GM21515 (cell line): Measurements from ENCODE around the gene LIPE.

ENCODE experiments used
- ATAC-seq: cut with Tn5 transposase; IDR thresholded peaks from one replicate; pipeline ENCODE4 v1.9.1; 2021; ENCODE audit not compliant: unreplicated experiment

The LIPE gene

DNA sequence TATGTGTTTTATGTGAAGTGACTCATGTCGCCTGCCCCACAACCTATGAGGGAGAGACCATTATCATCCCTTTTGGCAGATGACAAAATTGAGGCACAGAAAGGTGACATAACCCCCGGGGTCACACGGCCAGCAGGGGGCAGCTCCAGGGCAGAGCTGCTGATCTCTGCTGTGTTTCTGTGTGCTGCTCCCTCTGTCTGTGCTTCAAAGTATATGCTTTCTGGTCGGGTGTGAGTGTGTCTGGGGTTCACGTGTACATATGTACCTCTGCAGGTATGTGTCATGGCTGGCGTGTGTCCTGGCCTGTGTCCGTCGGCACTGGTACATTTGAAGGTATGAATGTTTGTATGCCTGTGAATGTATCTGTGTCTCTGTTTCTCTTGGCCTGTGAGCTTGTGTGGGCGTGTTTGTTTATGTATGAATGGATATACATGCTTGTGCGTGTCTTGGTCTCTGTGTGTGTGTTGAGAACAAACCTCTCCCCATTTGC lies 7.1 kb downstream of the LIPE start:
- peak; percentile 36 for ATAC-seq

DNA sequence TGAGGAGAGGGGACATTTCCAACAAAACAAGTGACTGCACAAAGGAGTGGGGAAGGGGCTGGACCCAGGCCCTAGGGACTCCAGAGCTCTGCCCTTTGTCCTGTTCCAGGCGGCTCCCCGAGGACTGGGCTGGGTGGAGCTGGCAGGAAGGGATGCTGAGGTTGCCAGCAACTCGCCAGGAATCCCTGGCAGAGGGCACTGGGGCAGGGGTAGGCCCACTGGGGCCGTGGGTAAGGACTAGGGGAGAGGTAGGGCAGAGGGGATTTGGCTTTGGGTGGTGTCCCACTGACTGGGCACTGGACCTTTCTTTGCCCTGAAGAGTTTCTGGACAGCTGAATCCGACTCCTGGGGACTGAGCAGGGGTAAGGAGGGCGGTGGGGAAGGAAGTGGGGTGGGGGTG lies 7.9 kb downstream of the LIPE start:
- no peak for ATAC-seq

DNA sequence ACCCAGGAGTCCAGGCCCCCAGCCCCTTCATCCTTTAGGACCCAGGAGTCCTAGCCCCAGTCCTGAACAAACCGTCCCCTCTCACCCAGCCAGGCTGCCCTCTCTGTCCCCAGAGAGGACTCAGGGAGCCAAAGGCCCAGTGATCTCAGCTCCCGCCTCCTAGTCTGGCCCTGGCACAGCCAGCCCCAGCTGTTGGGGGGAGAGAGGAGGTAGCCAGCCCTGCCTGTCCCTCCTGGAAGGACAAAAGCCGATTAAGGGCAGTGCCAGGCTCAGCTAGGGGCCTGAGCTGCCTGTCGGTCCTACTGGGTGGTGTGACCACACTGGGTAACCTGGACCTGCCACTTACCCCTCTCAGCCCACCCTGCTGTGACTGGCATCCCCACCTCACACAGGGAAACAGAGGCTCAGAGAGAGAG lies 14.5 kb downstream of the LIPE start:
- no peak for ATAC-seq

DNA sequence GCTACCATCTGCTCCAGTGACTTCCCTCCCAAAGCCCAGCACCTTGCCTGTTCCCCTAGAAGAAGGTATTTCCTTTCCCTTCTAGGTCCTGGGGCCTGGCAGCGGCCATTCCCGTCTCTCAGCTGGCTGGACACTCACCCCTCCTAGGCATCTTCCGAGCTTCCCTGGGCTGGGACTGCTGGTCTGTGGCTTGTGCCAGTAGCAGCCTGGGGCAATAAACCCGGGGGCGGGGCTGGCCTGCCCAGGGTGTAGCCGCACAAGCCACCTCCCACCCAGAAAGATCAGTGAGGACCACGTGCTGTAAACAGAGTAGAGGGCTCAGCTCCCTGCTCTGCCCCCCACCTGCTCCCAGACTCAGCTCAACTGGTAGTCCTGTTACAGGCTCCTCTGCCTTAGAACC lies 15.0 kb downstream of the LIPE start:
- no peak for ATAC-seq

DNA sequence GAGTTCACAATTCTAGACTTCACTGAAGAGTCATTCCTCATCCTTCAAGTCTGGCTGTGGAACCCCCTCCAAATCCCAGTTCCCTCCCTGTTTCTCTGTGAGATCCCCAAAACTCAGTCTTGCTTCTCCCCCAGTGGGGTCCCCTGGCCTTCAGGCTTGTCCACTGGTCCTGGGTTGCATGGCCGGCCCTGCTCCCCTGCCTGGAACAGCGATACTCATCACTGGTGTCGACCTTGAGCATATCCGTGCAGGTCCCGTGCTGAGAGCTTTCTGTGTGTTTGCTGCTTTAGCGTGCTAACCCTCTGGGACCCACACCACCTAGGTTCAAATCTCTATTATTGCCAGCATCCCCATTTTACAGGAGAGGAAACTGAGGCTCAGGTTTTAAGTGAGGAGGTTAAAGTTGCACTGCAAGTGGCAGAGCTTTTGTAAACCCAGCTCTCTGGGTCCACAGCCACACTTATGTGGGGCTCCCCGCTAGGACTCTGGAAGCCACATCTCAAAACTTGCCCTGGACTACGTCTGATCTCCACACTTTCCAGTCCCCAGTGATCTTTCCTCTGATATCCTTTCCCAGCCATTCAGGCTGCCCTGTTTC lies 15.5 kb downstream of the LIPE start:
- ATAC-seq, result no peak

DNA sequence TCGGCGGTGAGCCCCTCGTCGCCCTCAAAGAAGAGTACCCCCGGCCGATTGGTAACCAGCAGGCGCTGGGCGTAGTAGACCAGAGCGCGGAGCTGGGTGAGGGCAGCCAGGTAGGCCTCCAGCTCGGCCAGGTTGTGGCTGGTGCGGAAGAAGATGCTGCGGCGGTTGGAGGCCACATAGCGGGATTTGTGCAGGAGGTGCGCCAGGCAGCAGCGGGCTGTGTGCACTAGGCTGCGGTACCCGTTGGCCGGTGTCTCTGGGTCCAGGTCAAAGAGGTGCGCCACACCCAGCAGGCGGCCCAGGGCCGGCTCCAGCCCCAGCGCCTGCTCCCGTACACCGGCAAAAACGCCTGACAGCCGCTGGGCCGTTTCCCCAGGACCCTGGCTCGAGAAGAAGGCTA lies 16.8 kb downstream of the LIPE start:
- no peak for ATAC-seq

DNA sequence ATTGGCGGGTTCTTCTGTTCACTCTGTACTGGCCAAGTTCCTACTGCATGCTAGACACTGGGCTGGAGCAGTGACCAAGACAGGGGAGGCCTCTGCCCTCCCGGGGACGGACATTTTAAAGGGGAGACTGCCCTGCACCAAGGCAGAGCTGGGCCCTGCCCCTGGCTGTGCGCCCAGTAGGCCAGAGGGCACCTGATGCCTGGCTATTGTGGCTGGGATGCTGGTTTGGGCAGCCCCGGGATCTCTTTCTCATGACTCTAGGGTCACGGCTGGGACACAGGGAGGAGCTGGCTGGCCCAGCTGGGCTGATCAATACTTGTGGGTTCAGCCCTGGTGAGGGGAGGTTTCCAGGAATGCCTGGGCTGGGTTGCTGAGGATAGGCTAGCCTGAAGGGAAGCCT lies 17.7 kb downstream of the LIPE start:
- no peak for ATAC-seq

DNA sequence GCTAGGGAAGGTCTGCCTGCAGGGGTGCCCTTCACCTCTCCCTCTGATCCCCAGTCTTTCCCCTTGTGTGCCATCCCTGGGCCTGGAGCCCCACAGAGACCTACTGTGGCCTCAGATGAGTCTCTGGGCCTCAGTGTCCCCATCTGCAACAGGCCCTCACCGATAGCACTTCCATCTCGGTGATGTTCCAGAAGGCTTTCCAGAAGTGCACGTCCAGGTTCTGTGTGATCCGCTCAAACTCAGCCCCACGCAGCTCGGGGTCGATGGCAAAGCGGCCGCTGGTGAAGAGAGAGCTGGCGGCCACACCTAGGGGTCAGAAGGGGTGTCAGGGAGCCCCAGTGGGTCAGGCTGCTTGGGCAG lies 19.4 kb downstream of the LIPE start:
- no peak for ATAC-seq

DNA sequence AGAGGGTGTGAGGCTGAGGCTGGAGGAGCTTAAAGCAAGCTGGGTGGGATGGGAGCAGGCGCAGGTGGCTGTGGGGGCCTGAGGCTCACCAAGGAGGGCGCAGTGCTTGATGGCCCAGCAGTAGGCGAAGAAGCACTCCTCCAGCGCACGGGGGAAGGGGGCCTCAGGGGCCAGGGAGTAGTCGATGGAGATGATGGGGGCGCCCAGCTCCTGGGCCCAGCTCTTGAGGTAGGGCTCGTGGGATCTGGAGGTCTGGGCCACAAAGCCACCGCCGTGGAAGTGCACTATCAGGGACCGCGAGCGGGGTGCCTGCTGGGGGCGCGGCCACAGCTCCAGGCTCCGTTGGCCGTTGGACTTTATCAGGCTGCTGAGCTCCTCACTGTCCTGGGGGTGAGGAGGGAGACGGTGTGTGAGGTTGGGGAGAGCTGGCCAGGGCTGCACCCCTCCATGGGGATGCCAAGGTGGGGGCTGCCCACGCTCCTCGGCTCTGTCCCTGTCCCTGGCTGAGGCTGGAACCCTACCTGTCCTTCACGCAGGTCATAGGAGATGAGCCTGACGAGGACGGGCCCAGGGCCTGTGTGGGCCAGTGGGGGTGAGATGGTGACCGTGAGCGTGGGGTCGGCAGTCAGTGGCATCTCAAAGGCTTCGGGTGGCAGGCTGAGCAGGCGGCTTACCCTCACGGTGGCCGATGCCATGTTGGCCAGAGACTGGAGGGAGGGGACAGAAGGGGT lies 19.9 kb downstream of the LIPE start:
- no peak for ATAC-seq

DNA sequence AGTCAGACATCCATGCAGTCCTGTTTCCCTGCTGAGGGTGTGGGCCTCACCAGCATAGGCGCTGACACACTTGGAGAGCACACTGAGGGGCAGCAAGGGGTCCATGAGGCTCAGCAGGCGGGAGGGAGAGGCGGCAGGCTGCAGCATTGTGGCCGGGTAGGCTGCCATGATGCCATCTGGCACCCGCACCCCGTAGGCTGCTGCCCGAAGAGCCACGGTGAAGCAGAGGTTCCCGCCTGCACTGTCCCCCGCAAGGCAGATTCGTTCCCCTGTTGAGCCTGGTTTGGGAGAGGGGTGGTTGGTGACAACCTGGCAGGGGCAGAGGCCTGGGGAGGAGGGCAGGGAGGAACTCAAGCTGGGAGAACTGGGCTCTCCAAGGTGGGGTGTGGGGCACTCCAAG lies 21.1 kb downstream of the LIPE start:
- no peak for ATAC-seq

DNA sequence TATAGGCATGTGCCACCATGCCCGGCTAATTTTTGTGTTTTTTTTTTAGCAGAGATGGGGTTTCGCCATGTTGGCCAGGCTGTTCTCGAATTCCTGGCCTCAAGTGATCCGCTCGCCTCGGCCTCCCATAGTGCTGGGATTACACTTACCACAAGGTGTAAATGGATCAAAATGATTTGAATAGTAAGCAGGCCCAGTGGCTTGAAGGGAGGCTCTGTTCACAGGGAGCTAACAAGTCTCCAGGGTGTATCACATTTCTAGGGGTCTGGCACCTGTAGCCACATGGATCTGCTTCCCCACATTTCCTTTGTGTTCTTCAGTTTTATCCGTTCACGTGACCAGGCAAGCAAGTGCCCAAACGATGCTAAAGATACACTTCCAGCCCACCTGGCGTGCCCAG lies 23.6 kb downstream of the LIPE start:
- ATAC-seq, result no peak

DNA sequence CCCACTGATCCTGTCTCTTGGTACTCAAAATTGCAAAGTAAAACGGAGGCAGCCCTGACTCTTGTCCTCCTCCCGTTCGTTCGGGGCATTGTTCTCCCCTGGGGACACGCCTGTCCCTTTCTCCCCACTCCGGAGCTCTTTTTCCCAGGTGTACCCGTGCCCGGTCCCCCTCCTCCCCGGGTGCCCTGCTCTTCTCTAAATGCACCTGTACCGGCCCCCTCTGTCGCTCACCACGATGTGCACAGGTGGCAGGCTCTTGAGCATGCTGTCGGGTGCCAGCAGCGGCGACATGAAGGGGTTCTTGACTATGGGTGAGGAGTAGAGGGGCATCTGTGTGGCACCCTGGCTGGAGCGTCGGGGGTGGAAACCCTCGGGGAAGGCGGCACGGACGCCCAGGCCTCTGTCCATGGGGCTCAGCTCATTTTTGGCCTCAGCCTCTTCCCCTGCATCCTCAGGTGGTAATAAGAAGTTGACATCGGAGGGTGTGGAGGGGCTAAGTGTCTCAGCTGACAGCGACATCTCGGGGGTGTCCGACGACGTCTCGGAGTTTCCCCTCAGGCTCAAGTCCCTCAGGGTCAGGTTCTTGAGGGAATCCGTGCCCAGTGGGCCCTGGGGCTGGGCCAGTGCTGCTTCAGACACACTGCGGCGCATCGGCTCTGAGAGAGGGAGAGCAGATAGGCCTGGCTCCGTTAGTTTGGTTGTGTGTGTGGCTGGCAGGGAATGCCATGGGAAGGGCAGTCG lies 24.6 kb downstream of the LIPE start:
- ATAC-seq, result no peak

DNA sequence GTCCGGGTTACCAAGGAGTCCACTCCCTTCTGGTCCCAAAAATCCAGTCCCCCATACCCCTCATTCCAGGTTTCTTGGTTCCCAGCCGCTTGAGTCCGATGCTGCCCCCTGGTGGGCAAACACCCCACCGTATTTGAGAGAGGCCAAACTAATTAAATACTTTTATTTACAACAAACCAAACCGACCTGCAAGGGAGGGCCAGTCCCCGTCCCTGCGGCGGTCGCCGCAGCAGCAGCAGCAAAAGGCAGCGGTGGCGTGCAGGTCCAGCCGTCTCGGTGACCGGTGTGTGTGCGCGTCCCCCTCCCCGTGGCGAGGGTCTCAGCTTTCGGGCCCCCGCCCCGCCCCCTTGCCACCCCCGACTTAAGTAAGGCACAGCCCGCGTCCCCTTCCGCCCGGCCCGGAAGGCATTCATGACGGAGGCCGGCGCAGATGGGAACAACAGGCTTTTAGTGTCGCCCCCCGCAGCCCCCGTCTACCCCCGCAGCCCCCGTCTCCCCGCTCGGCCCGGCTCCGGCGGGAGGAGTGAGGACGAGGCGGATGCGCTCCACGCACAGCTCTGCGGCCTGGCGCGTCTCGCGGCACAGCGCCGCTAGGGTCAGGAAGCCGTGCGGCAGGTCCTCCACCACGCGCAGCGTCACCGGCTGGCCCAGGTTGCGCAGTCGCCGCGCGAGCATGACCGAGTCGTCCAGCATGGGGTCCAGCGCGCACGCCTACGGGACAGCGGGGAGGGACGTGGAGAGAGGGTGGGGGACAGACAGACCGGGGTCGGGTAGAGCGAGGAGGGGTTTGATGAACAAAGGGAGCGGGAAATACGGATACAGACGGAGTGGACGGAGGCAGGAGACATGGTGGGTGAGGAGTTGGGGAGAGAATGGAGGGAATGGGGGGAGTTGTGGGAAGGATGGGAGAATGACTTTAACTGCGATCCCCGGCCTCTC lies 25.6 kb downstream of the LIPE start:
- ATAC-seq, result no peak

DNA sequence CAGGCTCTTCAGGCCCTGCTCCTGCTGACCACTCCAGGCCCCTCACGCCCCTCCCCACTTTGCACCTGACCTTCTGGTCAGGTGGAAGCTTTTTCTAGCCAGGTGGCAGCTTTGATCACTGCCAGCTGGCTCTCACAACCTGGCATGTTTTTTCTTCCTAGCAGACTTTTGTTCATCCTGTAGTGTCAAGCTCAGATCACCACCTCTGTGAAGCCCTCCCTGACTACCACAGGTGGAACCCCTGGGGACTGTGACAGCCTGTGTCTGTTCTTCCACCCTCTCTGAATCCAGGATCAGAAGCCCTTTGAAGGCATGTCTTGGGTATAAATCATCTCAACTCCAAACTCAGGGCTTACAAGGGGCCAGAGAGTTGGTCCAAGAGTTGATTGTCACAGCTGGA lies 26.8 kb downstream of the LIPE start:
- no peak for ATAC-seq

DNA sequence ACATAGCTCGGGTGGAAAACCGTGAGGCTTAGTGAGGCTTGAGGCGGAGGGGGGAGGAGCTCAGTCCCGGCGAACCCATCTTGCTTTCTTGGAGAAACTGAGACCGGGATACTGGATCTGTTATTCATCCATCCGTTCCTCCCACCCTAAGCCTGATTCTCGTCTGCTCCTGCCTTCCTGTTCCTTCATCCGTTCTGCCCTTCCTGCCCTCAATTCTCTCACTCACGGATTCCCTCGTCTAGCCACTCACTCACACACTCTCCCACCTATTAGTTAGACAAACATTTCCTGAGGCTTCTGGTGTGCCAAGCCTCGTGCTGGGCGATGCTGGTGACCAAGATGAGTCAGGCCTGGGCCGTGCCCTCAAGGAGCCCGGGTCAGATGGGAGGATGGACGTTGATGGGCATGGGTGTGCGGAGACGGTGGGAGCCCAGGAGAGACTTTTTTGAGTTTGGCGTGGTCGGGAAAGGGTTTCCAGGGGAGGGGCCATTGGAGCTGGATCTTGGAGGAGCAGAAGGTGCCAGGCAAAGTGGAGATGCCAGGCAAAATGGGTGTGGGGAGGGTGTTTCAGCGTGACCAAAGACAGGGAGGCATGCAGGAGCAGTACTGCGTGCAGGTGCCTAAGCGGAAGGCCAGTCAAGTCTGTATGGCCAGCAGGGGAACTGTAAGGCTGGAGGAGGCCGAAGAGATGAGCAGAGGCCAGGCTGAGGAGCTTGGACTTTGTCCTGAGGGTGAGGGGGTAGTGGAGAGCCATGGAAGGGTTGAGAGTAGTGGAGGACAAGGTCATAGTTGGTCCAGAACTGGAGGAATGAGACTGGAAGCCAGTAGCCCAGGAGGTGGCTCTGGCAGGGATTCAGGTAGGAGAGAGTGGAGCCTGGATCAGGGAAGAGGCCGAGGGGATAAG lies 29.7 kb downstream of the LIPE start:
- ATAC-seq, result no peak

DNA sequence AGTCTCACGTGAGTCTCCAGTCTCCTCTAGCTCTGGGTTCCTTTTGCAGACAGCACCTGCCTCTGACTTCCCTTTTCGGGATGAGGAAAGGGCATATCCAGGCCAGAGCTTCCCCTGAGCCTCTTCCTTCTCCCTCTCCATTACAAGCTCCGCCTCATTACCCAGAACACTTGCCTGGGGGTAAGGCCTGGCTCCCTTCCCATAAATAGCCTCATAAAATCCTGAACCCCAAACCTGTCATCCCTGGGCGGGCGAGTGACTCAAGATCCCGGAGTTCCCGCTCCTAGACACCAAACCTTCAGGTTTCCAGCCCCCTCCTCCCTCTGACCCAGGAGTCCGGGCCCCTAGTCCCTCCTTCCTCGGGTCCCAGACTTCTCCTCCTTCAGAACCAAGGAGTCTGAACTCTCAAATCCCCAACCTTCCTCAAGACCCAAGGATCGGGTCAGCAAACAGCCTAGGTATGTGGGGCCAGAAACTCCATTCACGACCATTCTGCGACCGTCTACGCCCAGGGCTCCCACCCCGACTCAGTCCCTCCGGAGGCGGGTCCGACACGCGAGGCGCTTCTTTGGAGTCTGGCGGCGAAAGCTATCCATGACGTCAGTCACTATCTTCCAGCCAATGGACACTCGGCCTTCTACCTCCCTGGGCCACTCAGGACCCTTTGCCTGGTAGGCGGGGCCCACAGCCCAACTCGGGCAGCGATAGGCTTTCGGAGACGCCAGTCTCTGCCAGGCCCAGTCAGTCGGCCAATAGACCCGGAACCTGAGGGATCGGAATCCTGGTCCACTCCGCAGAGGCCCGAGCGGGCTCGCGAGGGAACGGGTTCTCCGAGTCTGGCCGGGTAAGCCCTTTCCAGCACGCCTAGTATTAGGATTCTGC lies 30.6 kb downstream of the LIPE start:
- ATAC-seq, result peak; percentile 94

DNA sequence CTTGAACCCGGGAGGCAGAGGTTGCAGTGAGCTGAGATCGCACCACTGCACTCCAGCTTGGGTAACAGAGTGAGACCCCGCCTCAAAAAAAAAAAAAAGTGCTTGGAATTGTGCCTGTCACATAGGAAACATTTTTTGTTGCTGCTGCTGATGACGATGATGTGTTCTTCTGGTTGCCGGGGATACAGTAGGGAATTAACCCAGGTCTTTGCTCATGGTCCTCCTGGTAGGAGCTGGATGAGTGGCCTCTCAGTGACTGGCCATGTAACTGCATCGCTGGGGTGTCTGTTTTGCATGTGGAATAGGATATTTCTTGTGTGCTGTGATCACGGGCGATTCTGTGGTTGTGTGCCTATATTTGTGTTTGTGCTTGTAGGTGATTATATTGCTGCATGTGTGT lies 32.4 kb downstream of the LIPE start:
- ATAC-seq, result no peak

DNA sequence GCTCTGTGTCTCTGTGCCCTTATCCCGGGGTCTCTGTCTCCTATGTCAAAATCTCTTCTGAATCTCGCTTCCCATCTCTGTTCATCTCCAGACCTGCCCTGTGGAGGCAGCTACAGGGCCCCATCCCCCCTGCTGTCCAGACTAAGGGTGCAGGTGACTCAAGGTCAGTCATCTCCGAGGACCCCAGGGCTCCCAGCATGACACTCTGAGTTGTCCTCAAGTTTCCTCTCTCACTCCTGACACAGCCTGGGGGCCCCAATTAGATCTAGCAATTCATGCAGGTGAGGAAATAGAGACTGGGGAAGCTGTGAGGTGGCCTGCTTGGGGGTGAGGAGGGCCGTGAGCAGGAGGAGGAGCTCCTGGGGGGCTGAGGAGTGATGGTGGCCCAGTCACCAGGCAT lies 35.0 kb downstream of the LIPE start:
- ATAC-seq, result no peak

DNA sequence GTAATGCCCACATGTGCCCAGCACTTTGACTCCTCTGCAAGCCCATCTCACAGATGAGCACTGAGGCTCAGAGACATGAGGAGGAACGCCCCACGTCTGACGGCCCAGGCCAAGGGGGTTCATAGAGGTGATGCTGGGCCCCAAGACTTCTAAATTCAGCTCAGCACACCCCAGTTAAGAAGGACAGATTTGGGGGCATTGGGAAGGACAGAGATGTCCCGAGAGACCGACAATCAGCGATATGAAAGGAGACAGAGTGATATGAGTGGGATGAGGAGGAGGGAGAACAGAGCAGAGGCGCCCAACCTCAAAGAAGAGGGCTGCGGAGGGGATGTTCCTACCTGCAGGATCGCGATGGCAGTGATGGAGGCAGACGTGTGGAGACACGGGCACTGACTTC lies 37.3 kb downstream of the LIPE start, which contains the start of gene CNFN:
CNFN (minus strand) TSS at position 399 of the 400 bp plus-strand sequence. CDS start 1,260 bp downstream, outside the sequence.
- ATAC-seq, result no peak
